GM23248 (cell line): ENCODE results near the gene CHST5.

Experiments
- EZH2 ChIP-seq: fragments of 200-600 bp; sonication (generic); IDR thresholded peaks from 2 replicates; pipeline ENCODE4 v1.6.1; 2018; ENCODE audit warnings: antibody characterized with exemption, mild to moderate bottlenecking; ENCODE audit not compliant: insufficient read depth, poor library complexity, severe bottlenecking
- EZH2phosphoT487 ChIP-seq: fragments of 200-600 bp; sonication (generic); IDR thresholded peaks from 2 replicates; pipeline ENCODE4 v1.6.1; 2018; ENCODE audit warnings: antibody characterized with exemption, moderate library complexity, mild to moderate bottlenecking, low read depth; ENCODE audit not compliant: insufficient read depth

- TF ChIP-seq EZH2 (no peak), EZH2phosphoT487 (no peak)
These were observed 37.1 kb upstream of the CHST5 start for GRCh38 chr16:75572864-75573542.
